GM23248 (cell line): Measurements from ENCODE around the gene STARD8. TPM values are rescaled to one million over a fixed set of nuclear protein-coding genes. Genes with fewer than 3 reads are reported as not detected.
A peak's percentile ranks its signal among the peaks of the same experiment; 100 is the strongest.

ENCODE experiments used
- DNase-seq: peaks from one replicate; pipeline ENCODE4 v3.0.0-alpha.2; 2015
- H2AFZ ChIP-seq: fragments of 200-600 bp; sonication (generic); 2 replicates; pipeline ENCODE4 v1.6.1; 2016; ENCODE audit warnings: antibody characterized with exemption
- H3F3A ChIP-seq: fragments of 200-600 bp; sonication (generic); 2 replicates; pipeline ENCODE4 v1.6.1; 2016; ENCODE audit warnings: mild to moderate bottlenecking, antibody characterized with exemption, mixed run types; ENCODE audit not compliant: insufficient read depth
- H3K27ac ChIP-seq: fragments of 200-600 bp; sonication (generic); 2 replicates; pipeline ENCODE4 v1.5.1; 2016; ENCODE audit warnings: mild to moderate bottlenecking
- H3K27me3 ChIP-seq: fragments of 200-600 bp; sonication (generic); replicated peaks from 2 replicates; pipeline ENCODE4 v1.6.1; 2016; ENCODE audit warnings: mild to moderate bottlenecking; ENCODE audit not compliant: insufficient read depth
- H3K36me3 ChIP-seq: fragments of 200-600 bp; sonication (generic); 2 replicates; pipeline ENCODE4 v1.6.1; 2016; ENCODE audit warnings: low read depth, mild to moderate bottlenecking
- H3K4me1 ChIP-seq: fragments of 200-600 bp; sonication (generic); 2 replicates; pipeline ENCODE4 v1.6.1; 2016; ENCODE audit warnings: mild to moderate bottlenecking; ENCODE audit not compliant: insufficient read depth
- H3K4me2 ChIP-seq: fragments of 200-600 bp; sonication (generic); one replicate; pipeline ENCODE4 v1.6.1; 2016; ENCODE audit warnings: mild to moderate bottlenecking; ENCODE audit not compliant: unreplicated experiment
- H3K4me3 ChIP-seq: fragments of 200-600 bp; sonication (generic); 2 replicates; pipeline ENCODE4 v1.5.1; 2016; ENCODE audit warnings: mild to moderate bottlenecking
- H3K79me2 ChIP-seq: fragments of 200-600 bp; sonication (generic); 2 replicates; pipeline ENCODE4 v1.6.1; 2016; ENCODE audit warnings: mild to moderate bottlenecking; ENCODE audit not compliant: insufficient read depth
- H3K9ac ChIP-seq: fragments of 200-600 bp; sonication (generic); 2 replicates; pipeline ENCODE4 v1.6.1; 2016; ENCODE audit warnings: mild to moderate bottlenecking
- H3K9me2 ChIP-seq: fragments of 200-600 bp; sonication (generic); 2 replicates; pipeline ENCODE4 v1.6.1; 2016; ENCODE audit warnings: mixed run types, mild to moderate bottlenecking, moderate library complexity; ENCODE audit not compliant: insufficient read depth
- H3K9me3 ChIP-seq: fragments of 200-600 bp; sonication (generic); one replicate; pipeline ENCODE4 v1.6.1; 2017; ENCODE audit warnings: low read depth
- H4K20me1 ChIP-seq: fragments of 200-600 bp; sonication (generic); 2 replicates; pipeline ENCODE4 v1.6.0; 2016; ENCODE audit not compliant: insufficient read depth
- EZH2 ChIP-seq: fragments of 200-600 bp; sonication (generic); IDR thresholded peaks from 2 replicates; pipeline ENCODE4 v1.6.1; 2018; ENCODE audit warnings: antibody characterized with exemption, mild to moderate bottlenecking; ENCODE audit not compliant: insufficient read depth, poor library complexity, severe bottlenecking
- EZH2phosphoT487 ChIP-seq: fragments of 200-600 bp; sonication (generic); IDR thresholded peaks from 2 replicates; pipeline ENCODE4 v1.6.1; 2018; ENCODE audit warnings: antibody characterized with exemption, moderate library complexity, mild to moderate bottlenecking, low read depth; ENCODE audit not compliant: insufficient read depth
- WGBS, 2 experiments: methylation state at CpG; one replicate each; pipeline ENCODE4 v1.1.6; 2015 to 2017; ENCODE audit warnings: low lambda C conversion rate in 2 of 2, low coverage in 1 of 2; ENCODE audit errors: missing lambda C conversion rate in 2 of 2; 5-methylcytosine and 5-hydroxymethylcytosine counted together
- in situ Hi-C: fragments of 300-500 bp; cut with MboI; formaldehyde crosslinking; loops from 2 replicates; pipeline ENCODE4 v1.15.0; 2020
- polyA plus RNA-seq: library from polyadenylated mRNA; unstranded; fragments of >200 nt; fragmentation: Nextera tagmentation; extraction: Ambion mirVana; gene quantifications from 2 replicates; pipeline ENCODE4 v1.2.1, GENCODE V29; 2016
- total RNA-seq: library from RNA; depleted of rRNA; stranded (reverse); fragments of >200 nt; shearing (Covaris generic); gene quantifications from 2 replicates; pipeline ENCODE4 v1.2.3, GENCODE V29; 2014

The STARD8 gene
- total and polyA plus RNA-seq, 2 experiments from 2014 or later, result 0.69 to 2.4 TPM

GRCh38 chrX:68703846-68704245, 56.4 kb downstream of the STARD8 start:
- Histone ChIP-seq H3K79me2 (no peaks in the 10 kb centered on the region), H4K20me1 (no peaks in the 10 kb centered on the region), H3K27me3 (no peaks in the 10 kb centered on the region), H3K4me2 (no peak overlapping the region), H3K9ac (no peak overlapping the region), H3F3A (no peaks in the 10 kb centered on the region), H3K4me1 (peaks cover 15% of the 10 kb centered on the region), H3K36me3 (no peaks in the 10 kb centered on the region), H2AFZ (no peak overlapping the region), H3K4me3 (no peak overlapping the region), H3K9me2 (no peaks in the 10 kb centered on the region), H3K9me3 (no peaks in the 10 kb centered on the region), H3K27ac (no peak overlapping the region)
- 88 to 98% methylated on average over 3 of the region's 3 CpGs for WGBS, 2 experiments
- no peak for TF ChIP-seq EZH2
- TF ChIP-seq EZH2phosphoT487, result no peak
- in situ Hi-C loops, result loop anchor here (25.0 kb wide), 2 partner anchors 167 to 517 kb away; no protein-coding TSS in a partner anchor
- no peak for DNase-seq

GRCh38 chrX:68705986-68706385, 58.5 kb downstream of the STARD8 start:
- Histone ChIP-seq H3K4me3 (no peak overlapping the region), H3K9ac (no peak overlapping the region), H3K27ac (no peak overlapping the region), H3K36me3 (no peaks in the 10 kb centered on the region), H3F3A (no peaks in the 10 kb centered on the region), H3K4me2 (no peak overlapping the region), H3K9me2 (no peaks in the 10 kb centered on the region), H3K79me2 (no peaks in the 10 kb centered on the region), H4K20me1 (no peaks in the 10 kb centered on the region), H2AFZ (no peak overlapping the region), H3K9me3 (no peaks in the 10 kb centered on the region), H3K4me1 (no peaks in the 10 kb centered on the region), H3K27me3 (no peaks in the 10 kb centered on the region)
- TF ChIP-seq EZH2phosphoT487 (no peak), EZH2 (no peak)
- in situ Hi-C loops, result loop anchor here (25.0 kb wide), 2 partner anchors 169 to 519 kb away; no protein-coding TSS in a partner anchor
- WGBS, 2 experiments, result 78 to 87% methylated on average over 4 to 5 of the region's 5 CpGs
- DNase-seq, result no peak

- H3K9ac ChIP-seq, result no peak overlapping the region
- no peaks in the 10 kb centered on the region for H3K36me3 ChIP-seq
- H4K20me1 ChIP-seq, result no peaks in the 10 kb centered on the region
- no peaks in the 10 kb centered on the region for H3K79me2 ChIP-seq
- H3F3A ChIP-seq, result no peaks in the 10 kb centered on the region
- no peak overlapping the region for H3K4me2 ChIP-seq
- no peak overlapping the region for H2AFZ ChIP-seq
- in situ Hi-C loops, result loop anchor here (25.0 kb wide), 2 partner anchors 171 to 521 kb away; no protein-coding TSS in a partner anchor
- H3K27ac ChIP-seq, result no peak overlapping the region
- no peaks in the 10 kb centered on the region for H3K27me3 ChIP-seq
- no peak overlapping the region for H3K4me3 ChIP-seq
- WGBS, 2 experiments, result 9 to 47% methylated on average over 1 to 3 of the region's 6 CpGs
- DNase-seq, result peak; percentile 15
- H3K4me1 ChIP-seq, result no peaks in the 10 kb centered on the region
- no peaks in the 10 kb centered on the region for H3K9me3 ChIP-seq
- H3K9me2 ChIP-seq, result no peaks in the 10 kb centered on the region
- no peak for TF ChIP-seq EZH2phosphoT487
- TF ChIP-seq EZH2, result no peak
These were observed 61.2 kb downstream of the STARD8 start for GRCh38 chrX:68708503-68709290.

- Histone ChIP-seq H3K36me3 (no peaks in the 10 kb centered on the region), H3F3A (no peaks in the 10 kb centered on the region), H3K27ac (no peak overlapping the region), H4K20me1 (no peaks in the 10 kb centered on the region), H3K4me3 (no peak overlapping the region), H3K79me2 (no peaks in the 10 kb centered on the region), H2AFZ (no peak overlapping the region), H3K4me1 (no peaks in the 10 kb centered on the region), H3K4me2 (no peak overlapping the region), H3K9me2 (no peaks in the 10 kb centered on the region), H3K9ac (no peak overlapping the region), H3K9me3 (no peaks in the 10 kb centered on the region), H3K27me3 (no peaks in the 10 kb centered on the region)
- DNase-seq, result peak; percentile 60
- WGBS, 2 experiments, result 77 to 86% methylated on average over 3 to 4 of the region's 4 CpGs
- TF ChIP-seq EZH2 (no peak), EZH2phosphoT487 (no peak)
- in situ Hi-C loops, result loop anchor here (25.0 kb wide), 2 partner anchors 174 to 524 kb away; no protein-coding TSS in a partner anchor
These were observed 63.6 kb downstream of the STARD8 start for GRCh38 chrX:68710870-68711576.
